SK-N-SH (cell line): Measurements from ENCODE around the gene SGSH. TPM values are rescaled to one million over a fixed set of nuclear protein-coding genes. Genes with fewer than 3 reads are reported as not detected.

ENCODE experiments used
- CTCF ChIA-PET: fragments of 300-600, 350-600 bp; formaldehyde crosslinking; extraction: SDS; loops from one replicate; lab custom pipeline; 2021; lab: Yijun Ruan, JAX
- POLR2A ChIA-PET: fragments of 350-600 bp; sonication (Branson Sonifier 250); formaldehyde crosslinking; extraction: SDS; loops from one replicate; lab custom pipeline; 2020; ENCODE audit warnings: antibody characterized with exemption, inconsistent platforms; lab: Yijun Ruan, JAX
- DNase-seq: peaks from one replicate; pipeline ENCODE4 v3.0.0; 2012
- H2AFZ ChIP-seq: fragments of 200-600 bp; sonication (generic); 2 replicates; pipeline ENCODE4 v1.8.1; 2016; ENCODE audit warnings: antibody characterized with exemption, mild to moderate bottlenecking, low read depth
- H3F3A ChIP-seq: fragments of 200-600 bp; sonication (generic); replicated peaks from 2 replicates; pipeline ENCODE3; 2016; ENCODE audit warnings: antibody characterized with exemption, mild to moderate bottlenecking; ENCODE audit not compliant: insufficient read depth
- H3K27ac ChIP-seq, 2 experiments: fragments of 200-500 bp in 1 of 2; fragments of 200-600 bp in 1 of 2; sonication (Bioruptor generic) in 1 of 2; sonication (generic), shearing (Covaris generic) in 1 of 2; 2 replicates each; pipeline versions ENCODE4 v1.5.1 to v1.6.1; 2014 to 2016; ENCODE audit warnings: low read depth in 2 of 2, inconsistent platforms in 1 of 2, low read length in 1 of 2, mild to moderate bottlenecking in 1 of 2, mixed read lengths in 1 of 2
- H3K27me3 ChIP-seq: fragments of 200-600 bp; sonication (generic), shearing (Covaris generic); 2 replicates; pipeline ENCODE4 v1.6.1; 2016; ENCODE audit warnings: mixed run types; ENCODE audit not compliant: insufficient read depth
- H3K36me3 ChIP-seq, 2 experiments: fragments of 200-500 bp in 1 of 2; fragments of 200-600 bp in 1 of 2; sonication (Bioruptor generic) in 1 of 2; sonication (generic) in 1 of 2; replicated peaks in 1 of 2; 2 replicates each; pipeline versions ENCODE3 to v1.5.1; 2014 to 2016; ENCODE audit warnings: low read length in 1 of 2, mild to moderate bottlenecking in 1 of 2; ENCODE audit not compliant: insufficient read depth in 2 of 2, control insufficient read depth in 1 of 2
- H3K4me1 ChIP-seq, 2 experiments: fragments of 200-500 bp in 1 of 2; fragments of 200-600 bp in 1 of 2; sonication (Bioruptor generic) in 1 of 2; sonication (generic), shearing (Covaris generic) in 1 of 2; 2 replicates each; pipeline versions ENCODE4 v1.5.1 to v1.6.1; 2014 to 2016; ENCODE audit warnings: low read depth in 1 of 2, low read length in 1 of 2, mixed run types in 1 of 2; ENCODE audit not compliant: insufficient read depth in 2 of 2, control insufficient read depth in 1 of 2
- H3K4me2 ChIP-seq: fragments of 200-600 bp; sonication (generic), shearing (Covaris generic); 2 replicates; pipeline ENCODE4 v1.6.1; 2017; ENCODE audit warnings: mixed run types
- H3K4me3 ChIP-seq, 2 experiments: fragments of 200-500 bp in 1 of 2; fragments of 200-600 bp in 1 of 2; sonication (Bioruptor generic) in 1 of 2; sonication (generic), shearing (Covaris generic) in 1 of 2; 2 replicates each; pipeline versions ENCODE4 v1.5.1 to v1.8.1; 2014 to 2016; ENCODE audit warnings: low read depth in 2 of 2, inconsistent platforms in 1 of 2, low read length in 1 of 2, mild to moderate bottlenecking in 1 of 2, mixed read lengths in 1 of 2, moderate library complexity in 1 of 2
- H3K79me2 ChIP-seq: fragments of 200-600 bp; sonication (generic); 2 replicates; pipeline ENCODE4 v1.8.1; 2017; ENCODE audit warnings: mild to moderate bottlenecking; ENCODE audit not compliant: insufficient read depth
- H3K9ac ChIP-seq: fragments of 200-600 bp; sonication (generic); 2 replicates; pipeline ENCODE4 v1.6.1; 2017; ENCODE audit warnings: mixed run types
- H3K9me2 ChIP-seq: fragments of 200-600 bp; sonication (generic); 2 replicates; pipeline ENCODE4 v1.6.1; 2017; ENCODE audit warnings: mixed run types
- H3K9me3 ChIP-seq: fragments of 200-600 bp; sonication (generic); 2 replicates; pipeline ENCODE4 v1.6.1; 2017; ENCODE audit warnings: mixed run types, mild to moderate bottlenecking, moderate library complexity
- H4K20me1 ChIP-seq: fragments of 200-600 bp; sonication (generic); 2 replicates; pipeline ENCODE4 v1.6.1; 2017; ENCODE audit warnings: mild to moderate bottlenecking, mixed run types; ENCODE audit not compliant: insufficient read depth
- EP300 ChIP-seq, 2 experiments: IDR thresholded peaks; 2 replicates each; pipeline versions ENCODE4 v1.4.0 to v1.6.1; 2012; ENCODE audit warnings: borderline replicate concordance in 1 of 2, low read depth in 1 of 2, low read length in 1 of 2
- EZH2phosphoT487 ChIP-seq: fragments of 200-600 bp; sonication (generic); IDR thresholded peaks from 2 replicates; pipeline ENCODE4 v1.6.1; 2017; ENCODE audit warnings: low read depth, mixed run types, mild to moderate bottlenecking, antibody characterized with exemption, moderate library complexity, borderline replicate concordance
- GABPA ChIP-seq: IDR thresholded peaks from 2 replicates; pipeline ENCODE4 v1.4.0; 2012; ENCODE audit warnings: low read depth, mild to moderate bottlenecking
- GATA2 ChIP-seq: sonication (generic); formaldehyde crosslinking; IDR thresholded peaks from 2 replicates; pipeline ENCODE4 v1.5.0; 2020; ENCODE audit warnings: mild to moderate bottlenecking, missing genetic modification reagents
- MAX ChIP-seq: IDR thresholded peaks from 2 replicates; pipeline ENCODE4 v1.4.0; 2012; ENCODE audit warnings: low read depth
- MEF2A ChIP-seq: IDR thresholded peaks from 2 replicates; pipeline ENCODE4 v1.4.0; 2012; ENCODE audit warnings: low read depth, borderline replicate concordance
- POLR2AphosphoS5 ChIP-seq: IDR thresholded peaks from 2 replicates; pipeline ENCODE4 v1.6.1; 2012; ENCODE audit warnings: low read depth, low read length
- RAD21 ChIP-seq: IDR thresholded peaks from 2 replicates; pipeline ENCODE4 v1.6.1; 2012; ENCODE audit warnings: mild to moderate bottlenecking, low read length
- RFX5 ChIP-seq: IDR thresholded peaks from 2 replicates; pipeline ENCODE4 v1.6.1; 2012; ENCODE audit warnings: mild to moderate bottlenecking, improper control_type of control experiment, low read length
- SMC3 ChIP-seq: IDR thresholded peaks from 2 replicates; pipeline ENCODE4 v1.6.1; 2012; ENCODE audit warnings: low read depth, low read length, improper control_type of control experiment
- TCF12 ChIP-seq: IDR thresholded peaks from 2 replicates; pipeline ENCODE4 v1.4.0; 2012
- TEAD4 ChIP-seq: IDR thresholded peaks from 2 replicates; pipeline ENCODE4 v1.4.0; 2012; ENCODE audit warnings: mild to moderate bottlenecking, borderline replicate concordance; ENCODE audit not compliant: insufficient read depth
- YY1 ChIP-seq: IDR thresholded peaks from 2 replicates; pipeline ENCODE4 v1.4.0; 2012; ENCODE audit warnings: low read depth, mild to moderate bottlenecking
- ZBTB33 ChIP-seq: IDR thresholded peaks from 2 replicates; pipeline ENCODE4 v1.4.0; 2012; ENCODE audit warnings: low read depth, borderline replicate concordance
- WGBS: methylation state at CpG from one replicate; pipeline ENCODE4 v1.1.6; 2017; ENCODE audit warnings: low lambda C conversion rate; 5-methylcytosine and 5-hydroxymethylcytosine counted together
- polyA plus RNA-seq, 3 experiments: library from polyadenylated mRNA; depleted of rRNA; stranded (reverse); fragments of >200 nt; gene quantifications; 2 replicates each; pipeline ENCODE4 v1.2.3, GENCODE V29; 2012
- TF ChIP-seq, protein P1 (sequence below): fragments of 150-350 bp; IDR thresholded peaks from 2 replicates; pipeline ENCODE4 v1.6.1; 2017; ENCODE audit warnings: antibody characterized with exemption, low read length, low read depth, borderline replicate concordance
- TF ChIP-seq, protein P2 (sequence below): IDR thresholded peaks from 2 replicates; pipeline ENCODE4; 2012

SGSH gene
- polyA plus RNA-seq, 1 of the 3 experiments (the other 2 are of a cell fraction), result 161 TPM

- Histone ChIP-seq H3K36me3 (no peaks in the 10 kb centered on the region), H3K4me2 (no peak overlapping the region), H2AFZ (no peak overlapping the region), H3K4me1 (no peaks in the 10 kb centered on the region; a peak in 1 of 4 replicates), H3K9me2 (no peaks in the 10 kb centered on the region), H3K9ac (no peak overlapping the region), H3K27me3 (no peaks in the 10 kb centered on the region), H3K79me2 (no peaks in the 10 kb centered on the region), H3K4me3 (no peak overlapping the region), H3K27ac (no peak overlapping the region), H3F3A (no peaks in the 10 kb centered on the region)
- ChIA-PET CTCF (interaction anchor here (1.0 to 1.1 kb wide), 2 partner anchors 9 to 244 kb away, joined by 3 to 4 read pairs; no protein-coding TSS in a partner anchor), POLR2A (no interaction called here)
- DNase-seq, result no peak
- TF ChIP-seq, protein P1, sequence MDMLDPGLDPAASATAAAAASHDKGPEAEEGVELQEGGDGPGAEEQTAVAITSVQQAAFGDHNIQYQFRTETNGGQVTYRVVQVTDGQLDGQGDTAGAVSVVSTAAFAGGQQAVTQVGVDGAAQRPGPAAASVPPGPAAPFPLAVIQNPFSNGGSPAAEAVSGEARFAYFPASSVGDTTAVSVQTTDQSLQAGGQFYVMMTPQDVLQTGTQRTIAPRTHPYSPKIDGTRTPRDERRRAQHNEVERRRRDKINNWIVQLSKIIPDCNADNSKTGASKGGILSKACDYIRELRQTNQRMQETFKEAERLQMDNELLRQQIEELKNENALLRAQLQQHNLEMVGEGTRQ, result no peak
- TF ChIP-seq MAX, result no peak
- TF ChIP-seq ZBTB33, result no peak
- TF ChIP-seq GABPA, result no peak
- no peak for TF ChIP-seq GATA2 (CRISPR knock-in tag)
- TF ChIP-seq RFX5, result no peak
- TF ChIP-seq EP300 (IDR thresholded peaks at IDR 0.05; ENCODE audit: borderline replicate concordance in 1 of 2, low read depth in 1 of 2, low read length in 1 of 2), result no peak
- TF ChIP-seq TCF12, result no peak
- TF ChIP-seq EZH2phosphoT487, result no peak
- TF ChIP-seq RAD21, result no peak
- TF ChIP-seq POLR2AphosphoS5, result no peak
- TF ChIP-seq, protein P2, sequence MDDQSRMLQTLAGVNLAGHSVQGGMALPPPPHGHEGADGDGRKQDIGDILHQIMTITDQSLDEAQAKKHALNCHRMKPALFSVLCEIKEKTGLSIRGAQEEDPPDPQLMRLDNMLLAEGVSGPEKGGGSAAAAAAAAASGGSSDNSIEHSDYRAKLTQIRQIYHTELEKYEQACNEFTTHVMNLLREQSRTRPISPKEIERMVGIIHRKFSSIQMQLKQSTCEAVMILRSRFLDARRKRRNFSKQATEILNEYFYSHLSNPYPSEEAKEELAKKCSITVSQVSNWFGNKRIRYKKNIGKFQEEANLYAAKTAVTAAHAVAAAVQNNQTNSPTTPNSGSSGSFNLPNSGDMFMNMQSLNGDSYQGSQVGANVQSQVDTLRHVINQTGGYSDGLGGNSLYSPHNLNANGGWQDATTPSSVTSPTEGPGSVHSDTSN, result no peak
- no peak for TF ChIP-seq MEF2A
- TF ChIP-seq TEAD4, result no peak
- no peak for TF ChIP-seq YY1
- TF ChIP-seq SMC3, result no peak
- TF ChIP-seq, all 33 proteins: peak for 0
- no peaks in the 10 kb centered on the region for H3K9me3 ChIP-seq
- H4K20me1 ChIP-seq, result no peaks in the 10 kb centered on the region
- 89% methylated on average over 12 of the region's 12 CpGs for WGBS
Measured at GRCh38 chr17:80182845-80183223, 37.3 kb downstream of the SGSH start.
